HG02938 (cell line): ENCODE data around the gene KRT81.
"Not testable (repeated sequence)": the region's sequence is repeated elsewhere in the genome, so short reads cannot be mapped to it uniquely, and the experiment has no call there.

Experiments
- ATAC-seq: cut with Tn5 transposase; IDR thresholded peaks from one replicate; pipeline ENCODE4 v1.9.1; 2021; ENCODE audit warnings: mild to moderate bottlenecking, moderate library complexity; ENCODE audit not compliant: unreplicated experiment

Gene KRT81

GRCh38 chr12:52318241-52318990 is 27.1 kb upstream of the KRT81 start:
- ATAC-seq = no peak

GRCh38 chr12:52317468-52318052 is 26.2 kb upstream of the KRT81 start:
- no peak for ATAC-seq

- ATAC-seq = no peak
These were observed 25.4 kb upstream of the KRT81 start for GRCh38 chr12:52316701-52317100.

- no peak for ATAC-seq
These were observed 25.0 kb upstream of the KRT81 start for GRCh38 chr12:52316290-52316689.

- ATAC-seq = not testable (repeated sequence)
These were observed 24.4 kb upstream of the KRT81 start for GRCh38 chr12:52315721-52316120.

- no peak for ATAC-seq
These were observed 23.2 kb upstream of the KRT81 start for GRCh38 chr12:52314511-52314910.

- ATAC-seq = no peak
These were observed 22.6 kb upstream of the KRT81 start for GRCh38 chr12:52313926-52314325.

GRCh38 chr12:52313461-52313860 is 22.1 kb upstream of the KRT81 start:
- no peak for ATAC-seq

GRCh38 chr12:52312086-52312485 is 20.8 kb upstream of the KRT81 start:
- no peak for ATAC-seq

- no peak for ATAC-seq
These were observed 19.9 kb upstream of the KRT81 start for GRCh38 chr12:52311285-52311648.

- no peak for ATAC-seq
These were observed 19.4 kb upstream of the KRT81 start for GRCh38 chr12:52310622-52311284.

- ATAC-seq = no peak
These were observed 17.6 kb upstream of the KRT81 start for GRCh38 chr12:52308806-52309425.

GRCh38 chr12:52307836-52308805 is 16.8 kb upstream of the KRT81 start:
- ATAC-seq = no peak

GRCh38 chr12:52306731-52307130 is 15.4 kb upstream of the KRT81 start:
- ATAC-seq = no peak

GRCh38 chr12:52305921-52306705 is 14.8 kb upstream of the KRT81 start:
- no peak for ATAC-seq

GRCh38 chr12:52304941-52305411 is 13.6 kb upstream of the KRT81 start:
- peak; percentile 92 for ATAC-seq

GRCh38 chr12:52302242-52302914 is 11.0 kb upstream of the KRT81 start:
- not testable (repeated sequence) for ATAC-seq

GRCh38 chr12:52301721-52302120 is 10.4 kb upstream of the KRT81 start:
- ATAC-seq = not testable (repeated sequence)
